ENCODE data around the gene SGMS1. TPM values are rescaled to one million over a fixed set of nuclear protein-coding genes. Genes with fewer than 3 reads are reported as not detected.
A peak's percentile ranks its signal among the peaks of the same experiment; 100 is the strongest.

Gene SGMS1
- total and polyA plus RNA-seq, 2 donors (not counting 1 experiment from before 2014, with no cell fraction given) = 39.9 to 82.1 TPM

DNA sequence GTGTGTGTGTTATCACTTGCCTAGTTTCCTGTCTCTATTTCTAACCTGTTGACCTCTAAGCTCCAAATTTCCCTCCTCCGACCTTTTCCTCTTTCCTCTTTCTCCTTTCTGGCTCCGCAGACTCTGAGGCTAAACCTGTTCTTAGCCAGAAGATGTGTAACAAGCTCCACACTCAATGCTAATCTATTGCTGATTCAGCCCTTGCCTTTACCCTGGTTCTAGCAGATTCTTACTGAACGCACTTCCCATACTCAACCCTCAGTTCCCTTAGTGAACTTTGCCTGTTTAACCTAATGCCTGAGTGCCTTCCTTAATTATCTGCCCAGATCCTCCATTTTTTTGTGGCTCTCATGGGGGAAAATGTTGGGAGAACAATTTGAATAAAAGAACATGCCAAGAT lies 30.0 kb upstream of the SGMS1 start:
- Histone ChIP-seq H3K27ac (ENCODE audit: insufficient read depth, low read length) (no peak overlapping the region), H3K4me1 (ENCODE audit: control insufficient read depth, extremely low read depth, insufficient read depth, low read length) (no peaks in the 10 kb centered on the region), H3K4me3 (replicated peaks in 1 of 4; ENCODE audit: control extremely low read depth in 1 of 4, insufficient read depth in 1 of 4, low read depth in 3 of 4, low read length in 4 of 4) (no peak overlapping the region), H3K36me3 (ENCODE audit: control insufficient read depth, insufficient read depth, low read length) (no peaks in the 10 kb centered on the region), H2AFZ (ENCODE audit: low read length) (no peak overlapping the region), H3K4me2 (ENCODE audit: extremely low read depth, insufficient read depth, low read length) (no peak overlapping the region), H3K9ac (ENCODE audit: insufficient read depth, low read length) (no peak overlapping the region), H3K79me2 (ENCODE audit: control insufficient read depth, insufficient read depth, low read length) (no peaks in the 10 kb centered on the region), H3K27me3 (ENCODE audit: control insufficient read depth, insufficient read depth, low read length) (no peaks in the 10 kb centered on the region), H3K9me3 (ENCODE audit: control insufficient read depth, insufficient read depth, low read depth, low read length) (no peaks in the 10 kb centered on the region), H4K20me1 (ENCODE audit: control insufficient read depth, extremely low read depth, insufficient read depth, low read length) (no peaks in the 10 kb centered on the region)
- TF ChIP-seq, protein P1, sequence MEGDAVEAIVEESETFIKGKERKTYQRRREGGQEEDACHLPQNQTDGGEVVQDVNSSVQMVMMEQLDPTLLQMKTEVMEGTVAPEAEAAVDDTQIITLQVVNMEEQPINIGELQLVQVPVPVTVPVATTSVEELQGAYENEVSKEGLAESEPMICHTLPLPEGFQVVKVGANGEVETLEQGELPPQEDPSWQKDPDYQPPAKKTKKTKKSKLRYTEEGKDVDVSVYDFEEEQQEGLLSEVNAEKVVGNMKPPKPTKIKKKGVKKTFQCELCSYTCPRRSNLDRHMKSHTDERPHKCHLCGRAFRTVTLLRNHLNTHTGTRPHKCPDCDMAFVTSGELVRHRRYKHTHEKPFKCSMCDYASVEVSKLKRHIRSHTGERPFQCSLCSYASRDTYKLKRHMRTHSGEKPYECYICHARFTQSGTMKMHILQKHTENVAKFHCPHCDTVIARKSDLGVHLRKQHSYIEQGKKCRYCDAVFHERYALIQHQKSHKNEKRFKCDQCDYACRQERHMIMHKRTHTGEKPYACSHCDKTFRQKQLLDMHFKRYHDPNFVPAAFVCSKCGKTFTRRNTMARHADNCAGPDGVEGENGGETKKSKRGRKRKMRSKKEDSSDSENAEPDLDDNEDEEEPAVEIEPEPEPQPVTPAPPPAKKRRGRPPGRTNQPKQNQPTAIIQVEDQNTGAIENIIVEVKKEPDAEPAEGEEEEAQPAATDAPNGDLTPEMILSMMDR (conservative IDR thresholded peaks at IDR 0.05 in 1 of 2, IDR thresholded peaks at IDR 0.05 in 1 of 2; ENCODE audit: low read depth in 1 of 2, low read length in 2 of 2) = no peak
- no peak for TF ChIP-seq EZH2 (IDR thresholded peaks at IDR 0.05; ENCODE audit: low read length, missing control alignments)
- peak in 1 of 2 donors; percentile 6 for DNase-seq (ENCODE audit: low read depth in 2 of 2)

DNA sequence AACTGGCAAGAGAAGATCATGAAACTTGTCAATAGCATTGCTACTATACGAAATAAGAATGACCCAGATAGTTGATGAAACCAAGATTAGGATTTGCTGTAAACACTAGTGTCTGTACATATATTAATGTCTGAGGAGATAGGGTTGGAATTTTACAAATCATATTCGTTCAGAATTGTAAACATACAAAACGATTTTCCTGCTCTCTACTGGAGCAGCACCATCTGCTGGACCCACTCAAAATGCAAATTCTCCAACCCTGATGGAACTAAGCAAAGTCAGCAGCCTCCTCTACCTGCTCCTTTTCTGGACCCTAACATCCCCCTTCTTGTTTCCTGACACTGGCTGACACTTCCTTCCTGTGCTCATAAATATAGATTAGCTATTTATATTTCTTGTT lies 29.4 kb upstream of the SGMS1 start:
- no peaks in the 10 kb centered on the region for H3K79me2 ChIP-seq (ENCODE audit: control insufficient read depth, insufficient read depth, low read length)
- no peak overlapping the region for H3K9ac ChIP-seq (ENCODE audit: insufficient read depth, low read length)
- TF ChIP-seq, protein P1 (conservative IDR thresholded peaks at IDR 0.05 in 1 of 2, IDR thresholded peaks at IDR 0.05 in 1 of 2; ENCODE audit: low read depth in 1 of 2, low read length in 2 of 2) = peak; percentile 68 to 72
- no peak for TF ChIP-seq EZH2 (IDR thresholded peaks at IDR 0.05; ENCODE audit: low read length, missing control alignments)
- H3K36me3 ChIP-seq (ENCODE audit: control insufficient read depth, insufficient read depth, low read length) = no peaks in the 10 kb centered on the region
- no peak overlapping the region for H2AFZ ChIP-seq (ENCODE audit: low read length)
- H3K27me3 ChIP-seq (ENCODE audit: control insufficient read depth, insufficient read depth, low read length) = no peaks in the 10 kb centered on the region
- no peaks in the 10 kb centered on the region for H4K20me1 ChIP-seq (ENCODE audit: control insufficient read depth, extremely low read depth, insufficient read depth, low read length)
- H3K27ac ChIP-seq (ENCODE audit: insufficient read depth, low read length) = no peak overlapping the region
- H3K9me3 ChIP-seq (ENCODE audit: control insufficient read depth, insufficient read depth, low read depth, low read length) = no peaks in the 10 kb centered on the region
- no peak overlapping the region for H3K4me2 ChIP-seq (ENCODE audit: extremely low read depth, insufficient read depth, low read length)
- peak; percentile 23 to 63 for DNase-seq (ENCODE audit: low read depth in 2 of 2)
- no peak overlapping the region for H3K4me3 ChIP-seq (replicated peaks in 1 of 4; ENCODE audit: control extremely low read depth in 1 of 4, insufficient read depth in 1 of 4, low read depth in 3 of 4, low read length in 4 of 4)
- no peaks in the 10 kb centered on the region for H3K4me1 ChIP-seq (ENCODE audit: control insufficient read depth, extremely low read depth, insufficient read depth, low read length)

DNA sequence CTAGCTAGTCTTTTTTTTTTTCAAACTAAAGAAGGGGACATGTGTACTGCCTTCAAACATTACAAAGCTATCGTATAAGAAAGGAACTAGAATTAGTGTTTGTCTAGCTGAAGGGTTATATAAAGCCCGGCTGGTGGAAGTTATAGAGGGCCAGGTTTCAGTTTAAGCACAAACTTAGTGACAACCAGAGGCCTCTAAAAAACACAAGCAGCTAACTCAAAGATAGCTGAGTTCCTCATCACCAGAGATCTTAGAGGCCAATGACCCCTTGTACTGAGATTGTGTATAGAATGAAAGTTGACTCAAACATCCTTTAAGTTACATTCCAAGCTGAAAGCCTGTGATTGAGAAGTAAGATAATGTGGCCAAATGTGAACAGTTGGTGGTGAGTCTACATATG lies 28.1 kb upstream of the SGMS1 start:
- Histone ChIP-seq H3K9ac (ENCODE audit: insufficient read depth, low read length) (no peak overlapping the region), H2AFZ (ENCODE audit: low read length) (no peak overlapping the region), H3K4me1 (ENCODE audit: control insufficient read depth, extremely low read depth, insufficient read depth, low read length) (no peaks in the 10 kb centered on the region), H3K4me2 (ENCODE audit: extremely low read depth, insufficient read depth, low read length) (no peak overlapping the region), H4K20me1 (ENCODE audit: control insufficient read depth, extremely low read depth, insufficient read depth, low read length) (no peaks in the 10 kb centered on the region), H3K27ac (ENCODE audit: insufficient read depth, low read length) (no peak overlapping the region), H3K4me3 (replicated peaks in 1 of 4; ENCODE audit: control extremely low read depth in 1 of 4, insufficient read depth in 1 of 4, low read depth in 3 of 4, low read length in 4 of 4) (no peak overlapping the region), H3K9me3 (ENCODE audit: control insufficient read depth, insufficient read depth, low read depth, low read length) (no peaks in the 10 kb centered on the region), H3K36me3 (ENCODE audit: control insufficient read depth, insufficient read depth, low read length) (no peaks in the 10 kb centered on the region), H3K27me3 (ENCODE audit: control insufficient read depth, insufficient read depth, low read length) (no peaks in the 10 kb centered on the region), H3K79me2 (ENCODE audit: control insufficient read depth, insufficient read depth, low read length) (no peaks in the 10 kb centered on the region)
- TF ChIP-seq, protein P1 (conservative IDR thresholded peaks at IDR 0.05 in 1 of 2, IDR thresholded peaks at IDR 0.05 in 1 of 2; ENCODE audit: low read depth in 1 of 2, low read length in 2 of 2) = no peak
- TF ChIP-seq EZH2 (IDR thresholded peaks at IDR 0.05; ENCODE audit: low read length, missing control alignments) = no peak
- DNase-seq (ENCODE audit: low read depth in 2 of 2) = peak in 1 of 2 donors; percentile 6
